ENCODE results near the gene ZWILCH. TPM values are rescaled to one million over a fixed set of nuclear protein-coding genes. Genes with fewer than 3 reads are reported as not detected.

ZWILCH gene
- total and polyA plus RNA-seq, 2 of the 4 experiments (the other 2 are of a cell fraction) = 10.5 to 22.2 TPM

DNA sequence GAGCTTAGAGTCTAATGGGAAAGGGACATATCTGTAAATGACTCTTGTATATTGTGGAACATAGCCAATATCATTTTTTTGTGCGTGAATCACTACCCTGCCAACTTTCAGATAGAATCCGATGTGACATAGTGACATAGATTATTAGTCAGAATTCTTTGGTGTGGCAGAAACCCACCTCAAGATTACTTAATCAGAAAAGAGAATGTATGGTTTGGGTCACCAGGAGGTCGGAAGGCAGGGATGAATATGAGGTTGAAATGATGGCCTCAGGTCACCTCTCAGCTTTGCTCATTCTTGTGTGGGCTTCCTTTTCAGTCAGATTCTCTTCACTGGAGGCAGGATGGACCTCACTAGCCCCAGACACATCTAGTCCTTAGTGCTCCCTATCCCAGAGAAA is 48.9 kb upstream of the ZWILCH start:
- Histone ChIP-seq H3K27ac (ENCODE audit: insufficient read depth, low read length) (no peak overlapping the region), H3K9me1 (ENCODE audit: insufficient read depth, low read length) (peaks cover 19% of the 10 kb centered on the region), H3K56ac (ENCODE audit: extremely low read depth, insufficient read depth, low read length) (no peak overlapping the region), H2AFZ (replicated peaks; ENCODE audit: low read length, poor library complexity) (no peak overlapping the region), H4K8ac (ENCODE audit: low read depth in 2 of 2, low read length in 2 of 2) (no peak overlapping the region), H3K36me3 (ENCODE audit: control insufficient read depth, insufficient read depth, low read length) (peaks cover 10% of the 10 kb centered on the region), H2BK120ac (ENCODE audit: low read depth, low read length) (no peak overlapping the region), H3K18ac (ENCODE audit: low read depth, low read length) (no peak overlapping the region), H3K4me1 (ENCODE audit: control insufficient read depth, insufficient read depth, low read length) (0 out of 2 replicates have a peak, but pooled peaks cover 2% of the 10 kb centered on the region), H3K23ac (ENCODE audit: low read depth, low read length) (no peak overlapping the region), H3K27me3 (ENCODE audit: control insufficient read depth, insufficient read depth, low read length) (no peaks in the 10 kb centered on the region), H3K9me3 (ENCODE audit: control insufficient read depth, insufficient read depth, low read length) (no peaks in the 10 kb centered on the region), H3K4ac (ENCODE audit: low read depth, low read length) (no peak overlapping the region), H4K5ac (ENCODE audit: low read depth, low read length) (no peak overlapping the region), H2AK5ac (ENCODE audit: low read depth, low read length) (no peak overlapping the region), H3K79me1 (ENCODE audit: low read depth in 1 of 2, low read length in 2 of 2) (peaks cover 27 to 56% of the 10 kb centered on the region in 2 experiments), H3K9ac (ENCODE audit: low read depth, low read length) (no peak overlapping the region), H2BK5ac (ENCODE audit: low read depth, low read length, poor library complexity, severe bottlenecking) (no peak overlapping the region), H3K4me3 (ENCODE audit: insufficient read depth, low read depth, low read length) (no peak overlapping the region), H3K14ac (replicated peaks; ENCODE audit: low read depth, low read length) (no peak overlapping the region), H2BK15ac (ENCODE audit: low read depth, low read length) (no peak overlapping the region), H2AK9ac (replicated peaks; ENCODE audit: low read depth, low read length, poor library complexity) (no peak overlapping the region), H3K4me2 (ENCODE audit: low read depth, low read length) (no peak overlapping the region), H2BK20ac (ENCODE audit: low read depth, low read length) (no peak overlapping the region), H4K91ac (ENCODE audit: insufficient read depth, low read depth, low read length) (no peak overlapping the region), H4K20me1 (ENCODE audit: insufficient read depth, low read length) (peaks cover 3% of the 10 kb centered on the region; the same call in 1 of the 2 replicates)
- no CpG with 5 or more reads among the region's 3 CpGs for WGBS, 2 experiments (ENCODE audit: extremely low coverage in 2 of 2, insufficient read length in 1 of 2)
- BruUV-seq (replicated peaks) = no TSS peak
- dilution Hi-C loops (cut with HindIII; ENCODE audit: low sequenced_read_pairs, unreplicated experiment) = no loop called here
- TF ChIP-seq, protein P1, sequence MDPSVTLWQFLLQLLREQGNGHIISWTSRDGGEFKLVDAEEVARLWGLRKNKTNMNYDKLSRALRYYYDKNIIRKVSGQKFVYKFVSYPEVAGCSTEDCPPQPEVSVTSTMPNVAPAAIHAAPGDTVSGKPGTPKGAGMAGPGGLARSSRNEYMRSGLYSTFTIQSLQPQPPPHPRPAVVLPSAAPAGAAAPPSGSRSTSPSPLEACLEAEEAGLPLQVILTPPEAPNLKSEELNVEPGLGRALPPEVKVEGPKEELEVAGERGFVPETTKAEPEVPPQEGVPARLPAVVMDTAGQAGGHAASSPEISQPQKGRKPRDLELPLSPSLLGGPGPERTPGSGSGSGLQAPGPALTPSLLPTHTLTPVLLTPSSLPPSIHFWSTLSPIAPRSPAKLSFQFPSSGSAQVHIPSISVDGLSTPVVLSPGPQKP (IDR thresholded peaks at IDR 0.05; ENCODE audit: borderline replicate concordance, low read depth, low read length) = no peak
- TF ChIP-seq, protein P2, sequence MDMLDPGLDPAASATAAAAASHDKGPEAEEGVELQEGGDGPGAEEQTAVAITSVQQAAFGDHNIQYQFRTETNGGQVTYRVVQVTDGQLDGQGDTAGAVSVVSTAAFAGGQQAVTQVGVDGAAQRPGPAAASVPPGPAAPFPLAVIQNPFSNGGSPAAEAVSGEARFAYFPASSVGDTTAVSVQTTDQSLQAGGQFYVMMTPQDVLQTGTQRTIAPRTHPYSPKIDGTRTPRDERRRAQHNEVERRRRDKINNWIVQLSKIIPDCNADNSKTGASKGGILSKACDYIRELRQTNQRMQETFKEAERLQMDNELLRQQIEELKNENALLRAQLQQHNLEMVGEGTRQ (IDR thresholded peaks at IDR 0.05; ENCODE audit: low read depth, low read length) = no peak
- no peak for TF ChIP-seq SMC3 (IDR thresholded peaks at IDR 0.05; ENCODE audit: low read depth, low read length)
- TF ChIP-seq MXI1 (IDR thresholded peaks at IDR 0.05; ENCODE audit: borderline replicate concordance, low read depth, low read length) = no peak
- no peak for TF ChIP-seq CEBPB (IDR thresholded peaks at IDR 0.05; ENCODE audit: low read depth, low read length)
- TF ChIP-seq, protein P3, sequence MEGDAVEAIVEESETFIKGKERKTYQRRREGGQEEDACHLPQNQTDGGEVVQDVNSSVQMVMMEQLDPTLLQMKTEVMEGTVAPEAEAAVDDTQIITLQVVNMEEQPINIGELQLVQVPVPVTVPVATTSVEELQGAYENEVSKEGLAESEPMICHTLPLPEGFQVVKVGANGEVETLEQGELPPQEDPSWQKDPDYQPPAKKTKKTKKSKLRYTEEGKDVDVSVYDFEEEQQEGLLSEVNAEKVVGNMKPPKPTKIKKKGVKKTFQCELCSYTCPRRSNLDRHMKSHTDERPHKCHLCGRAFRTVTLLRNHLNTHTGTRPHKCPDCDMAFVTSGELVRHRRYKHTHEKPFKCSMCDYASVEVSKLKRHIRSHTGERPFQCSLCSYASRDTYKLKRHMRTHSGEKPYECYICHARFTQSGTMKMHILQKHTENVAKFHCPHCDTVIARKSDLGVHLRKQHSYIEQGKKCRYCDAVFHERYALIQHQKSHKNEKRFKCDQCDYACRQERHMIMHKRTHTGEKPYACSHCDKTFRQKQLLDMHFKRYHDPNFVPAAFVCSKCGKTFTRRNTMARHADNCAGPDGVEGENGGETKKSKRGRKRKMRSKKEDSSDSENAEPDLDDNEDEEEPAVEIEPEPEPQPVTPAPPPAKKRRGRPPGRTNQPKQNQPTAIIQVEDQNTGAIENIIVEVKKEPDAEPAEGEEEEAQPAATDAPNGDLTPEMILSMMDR (conservative IDR thresholded peaks at IDR 0.05; ENCODE audit: low read depth, low read length) = no peak
- no peak for TF ChIP-seq RAD21 (IDR thresholded peaks at IDR 0.05; ENCODE audit: low read length)
- no peak for TF ChIP-seq RCOR1 (IDR thresholded peaks at IDR 0.05; ENCODE audit: insufficient replicate concordance, low read length)
- TF ChIP-seq MAFK (IDR thresholded peaks at IDR 0.05; ENCODE audit: low read depth, low read length) = no peak
- TF ChIP-seq MAZ (IDR thresholded peaks at IDR 0.05; ENCODE audit: borderline replicate concordance, low read depth, low read length) = no peak
- no peak for TF ChIP-seq CHD1 (IDR thresholded peaks at IDR 0.05; ENCODE audit: low read depth, low read length)
- TF ChIP-seq BHLHE40 (IDR thresholded peaks at IDR 0.05; ENCODE audit: low read depth, low read length) = no peak
- TF ChIP-seq FOS (IDR thresholded peaks at IDR 0.05; ENCODE audit: low read depth, low read length) = no peak
- TF ChIP-seq RFX5 (IDR thresholded peaks at IDR 0.05; ENCODE audit: low read depth, low read length) = no peak
- no peak for TF ChIP-seq POLR2A (IDR thresholded peaks at IDR 0.05; ENCODE audit: low read depth, low read length)
- no peak for TF ChIP-seq NFE2L2 (IDR thresholded peaks at IDR 0.05; ENCODE audit: low read depth, low read length)
- intact Hi-C loops (cut with micrococcal nuclease) = no loop called here
- ATAC-seq (ENCODE audit: low read depth) (no peak), DNase-seq (peak; percentile 34)
- POLR2A ChIA-PET (ENCODE audit: unreplicated experiment) = no interaction called here
- in situ Hi-C loops (cut with MboI; ENCODE audit: low sequenced_read_pairs) = no loop called here
- CTCF ChIA-PET = no interaction called here
